Transverse colon (tissue), 4 donors: ENCODE data around the gene PRRT4. TPM values are rescaled to one million over a fixed set of nuclear protein-coding genes. Genes with fewer than 3 reads are reported as not detected.

Experiments
- DNase-seq: peaks from one replicate; pipeline ENCODE4 v3.0.0-alpha.2; 2019
- H3K27ac ChIP-seq, 4 donors: fragments of 200-600 bp; sonication (generic); 2 replicates each; pipeline ENCODE4 v1.5.1; 2016 to 2018; ENCODE audit warnings: inconsistent platforms in 4 of 4
- H3K27me3 ChIP-seq: fragments of 200-600 bp; sonication (generic); 2 replicates; pipeline ENCODE4 v1.5.1; 2017; ENCODE audit warnings: inconsistent platforms
- H3K36me3 ChIP-seq, 4 donors: fragments of 200-600 bp; sonication (generic); 2 replicates each; pipeline ENCODE4 v1.5.1; 2017 to 2019; ENCODE audit warnings: inconsistent platforms in 4 of 4
- H3K4me1 ChIP-seq, 4 donors: fragments of 200-600 bp; sonication (generic); 2 replicates each; pipeline ENCODE4 v1.5.1; 2017 to 2020; ENCODE audit warnings: inconsistent platforms in 4 of 4
- H3K4me3 ChIP-seq, 4 donors: fragments of 200-600 bp; sonication (generic); 1 replicate in 1 of 4; 2 replicates in 3 of 4; pipeline versions ENCODE4 v1.5.1 to v1.6.1; 2017 to 2019; ENCODE audit warnings: inconsistent platforms in 4 of 4
- H3K9me3 ChIP-seq, 2 donors: fragments of 200-600 bp; sonication (generic); 2 replicates each; pipeline ENCODE4 v1.5.1; 2017 to 2019; ENCODE audit warnings: inconsistent platforms in 2 of 2
- EP300 ChIP-seq: sonication (generic); formaldehyde crosslinking; IDR thresholded peaks from one replicate; pipeline ENCODE4 v1.6.1; 2017; ENCODE audit warnings: antibody characterized with exemption, low read depth
- POLR2A ChIP-seq: fragments of 450-650 bp; IDR thresholded peaks from one replicate; pipeline ENCODE4 v1.6.1; 2016; ENCODE audit warnings: antibody characterized with exemption, mild to moderate bottlenecking, moderate library complexity
- POLR2AphosphoS5 ChIP-seq, 3 donors: sonication (generic); formaldehyde crosslinking; IDR thresholded peaks; one replicate each; pipeline ENCODE4 v1.6.1; 2016; ENCODE audit warnings: antibody characterized with exemption in 3 of 3
- WGBS, 2 donors: methylation state at CpG; one replicate each; pipeline ENCODE4 v1.1.5; 2018; ENCODE audit warnings: low coverage in 1 of 2; 5-methylcytosine and 5-hydroxymethylcytosine counted together
- in situ Hi-C, 4 donors: fragments of 200-750 bp; cut with MboI; loops; one replicate each; pipeline versions ENCODE4 v1.15.0 to v1.15.1; 2017; ENCODE audit warnings: low sequenced_read_pairs in 3 of 4, low pct_ligation_motif_present in 1 of 4, low pct_unique_long_range_greater_than_20kb in 1 of 4
- intact Hi-C: fragments of 100-400 bp; cut with DNase I; formaldehyde crosslinking; loops from one replicate; pipeline ENCODE4 v1.15.1; 2023; ENCODE audit warnings: low total_unique reads
- total RNA-seq, 4 donors: library from RNA; depleted of rRNA; stranded (reverse); fragments of >200 nt; gene quantifications; one replicate each; pipeline ENCODE4 v1.1.0, GENCODE V29; 2016
- TF ChIP-seq, protein P1 (sequence below), 5 experiments: fragments of 200-600 bp in 3 of 5; fragments of 450-650 bp in 2 of 5; sonication (generic) in 3 of 5; IDR thresholded peaks; 1 replicate in 2 of 5; 2 replicates in 3 of 5; pipeline ENCODE4 v1.5.1; 2016 to 2017; ENCODE audit warnings: antibody characterized with exemption in 5 of 5, inconsistent platforms in 3 of 5, mild to moderate bottlenecking in 2 of 5, moderate library complexity in 1 of 5

PRRT4 gene
- total RNA-seq, 4 donors from 2014 or later, result 0.16 to 0.41 TPM; not detected in 2

DNA sequence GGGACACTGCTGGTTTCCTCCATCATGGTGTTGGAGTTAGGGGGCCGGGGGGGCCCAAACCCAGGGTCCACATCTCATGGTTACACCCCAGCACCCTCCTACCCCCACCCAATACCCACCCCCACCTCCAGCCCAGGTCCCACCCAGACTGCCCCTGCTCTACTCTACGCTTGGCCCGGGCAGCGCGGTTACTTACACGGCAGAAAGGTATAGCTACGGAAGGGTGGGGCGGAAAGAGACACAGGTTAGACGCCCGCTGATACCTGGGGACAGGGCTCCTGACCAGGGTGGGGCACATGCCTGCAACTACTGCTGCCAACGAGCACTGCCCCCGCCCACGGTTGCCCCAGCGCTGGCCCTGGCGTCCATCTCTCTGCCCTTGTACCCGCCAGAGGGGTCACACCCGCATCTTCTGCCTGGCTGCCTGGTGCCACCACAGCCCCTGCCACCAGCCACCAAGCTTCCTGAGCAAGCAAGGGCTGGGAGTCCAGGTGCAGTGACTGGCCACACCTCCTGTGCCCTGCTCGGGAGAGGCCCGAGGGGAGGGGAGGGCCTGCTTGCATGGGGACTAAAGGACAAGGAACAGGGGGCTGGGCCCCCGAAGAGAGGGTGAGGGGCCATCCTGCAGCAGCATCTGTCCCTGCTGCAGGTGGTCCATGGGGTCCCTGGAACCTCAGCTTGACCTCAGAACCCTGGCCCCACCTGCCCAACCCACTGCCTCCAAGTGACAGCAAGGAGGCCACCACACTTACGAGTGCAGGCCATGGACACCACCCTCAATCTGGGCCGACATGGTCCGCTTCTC is 32.2 kb upstream of the PRRT4 start:
- no peak overlapping the region for H3K27ac ChIP-seq
- H3K36me3 ChIP-seq, result peaks cover 0 to 10% (median 0%) of the 10 kb centered on the region in 4 donors
- no peaks in the 10 kb centered on the region for H3K9me3 ChIP-seq
- TF ChIP-seq EP300, result no peak
- no peak for TF ChIP-seq POLR2A
- TF ChIP-seq, protein P1, sequence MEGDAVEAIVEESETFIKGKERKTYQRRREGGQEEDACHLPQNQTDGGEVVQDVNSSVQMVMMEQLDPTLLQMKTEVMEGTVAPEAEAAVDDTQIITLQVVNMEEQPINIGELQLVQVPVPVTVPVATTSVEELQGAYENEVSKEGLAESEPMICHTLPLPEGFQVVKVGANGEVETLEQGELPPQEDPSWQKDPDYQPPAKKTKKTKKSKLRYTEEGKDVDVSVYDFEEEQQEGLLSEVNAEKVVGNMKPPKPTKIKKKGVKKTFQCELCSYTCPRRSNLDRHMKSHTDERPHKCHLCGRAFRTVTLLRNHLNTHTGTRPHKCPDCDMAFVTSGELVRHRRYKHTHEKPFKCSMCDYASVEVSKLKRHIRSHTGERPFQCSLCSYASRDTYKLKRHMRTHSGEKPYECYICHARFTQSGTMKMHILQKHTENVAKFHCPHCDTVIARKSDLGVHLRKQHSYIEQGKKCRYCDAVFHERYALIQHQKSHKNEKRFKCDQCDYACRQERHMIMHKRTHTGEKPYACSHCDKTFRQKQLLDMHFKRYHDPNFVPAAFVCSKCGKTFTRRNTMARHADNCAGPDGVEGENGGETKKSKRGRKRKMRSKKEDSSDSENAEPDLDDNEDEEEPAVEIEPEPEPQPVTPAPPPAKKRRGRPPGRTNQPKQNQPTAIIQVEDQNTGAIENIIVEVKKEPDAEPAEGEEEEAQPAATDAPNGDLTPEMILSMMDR (IDR thresholded peaks at IDR 0.05), result no peak
- no peak for TF ChIP-seq POLR2AphosphoS5 (IDR thresholded peaks at IDR 0.05)
- in situ Hi-C loops, result no loop called here
- H3K4me3 ChIP-seq, result no peak overlapping the region
- H3K4me1 ChIP-seq, result no peaks in the 10 kb centered on the region
- no peaks in the 10 kb centered on the region for H3K27me3 ChIP-seq
- no peak for DNase-seq
- 90% methylated on average over 22 of the region's 23 CpGs; no CpG with 5 or more reads in 1 of the 2 donors for whole genome bisulfite sequencing, 2 donors
- intact Hi-C loops, result no loop called here

DNA sequence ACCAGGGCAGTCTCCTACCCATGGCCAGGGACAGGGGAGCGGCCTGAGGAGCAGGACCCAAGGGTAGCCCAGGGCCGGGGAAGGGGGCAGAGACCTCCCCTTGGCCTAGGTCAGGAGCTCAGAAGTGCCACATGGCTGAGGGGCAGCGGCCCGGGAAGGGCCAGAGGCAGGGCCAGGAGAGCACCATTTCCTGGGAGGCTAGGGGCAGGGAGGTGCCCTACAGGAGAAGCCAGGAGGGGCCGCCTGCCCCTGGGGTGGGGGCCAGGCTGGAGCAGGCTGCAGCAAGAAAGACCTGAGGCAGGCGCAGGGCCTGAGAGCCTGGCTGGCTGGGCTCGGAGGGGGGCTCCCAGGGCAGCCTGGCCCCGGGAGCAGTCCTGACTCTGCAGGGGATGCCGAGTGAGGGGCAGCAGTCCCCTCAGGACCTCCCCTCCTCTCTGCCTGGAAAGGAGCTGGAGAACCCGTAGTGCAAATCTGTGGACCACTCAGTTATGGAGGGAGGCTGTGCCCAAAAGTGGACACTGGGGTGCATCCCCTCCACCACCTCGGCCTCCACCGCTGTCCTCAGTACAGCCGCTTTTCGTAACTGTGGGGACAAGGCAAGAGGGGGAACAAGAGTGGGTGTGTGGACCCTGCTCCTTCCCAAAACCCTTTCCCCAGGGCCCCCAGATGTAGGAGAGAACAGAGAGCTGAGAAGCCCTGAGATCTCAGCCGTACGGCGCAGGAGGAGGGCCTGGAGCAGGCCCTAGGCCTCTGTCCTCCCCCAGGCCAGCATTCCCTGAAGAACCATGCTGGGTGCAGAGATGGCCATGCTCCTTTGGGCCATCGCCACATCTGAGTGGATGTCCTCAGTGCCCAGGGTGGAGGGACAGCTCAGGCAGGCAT is 31.2 kb upstream of the PRRT4 start:
- no peak for TF ChIP-seq POLR2A
- no peak for TF ChIP-seq POLR2AphosphoS5 (IDR thresholded peaks at IDR 0.05)
- TF ChIP-seq EP300, result no peak
- TF ChIP-seq, protein P1 (IDR thresholded peaks at IDR 0.05), result no peak
- Histone ChIP-seq H3K27ac (no peak overlapping the region), H3K9me3 (no peaks in the 10 kb centered on the region), H3K4me1 (peaks cover 0 to 4% (median 0%) of the 10 kb centered on the region in 4 donors), H3K4me3 (no peak overlapping the region), H3K27me3 (peaks cover 8% of the 10 kb centered on the region), H3K36me3 (peaks cover 0 to 6% (median 0%) of the 10 kb centered on the region in 4 donors)
- DNase-seq, result no peak
- intact Hi-C loops (no loop called here), in situ Hi-C loops (no loop called here)
- 91 to 100% methylated on average over 7 to 11 of the region's 18 CpGs for WGBS, 2 donors

DNA sequence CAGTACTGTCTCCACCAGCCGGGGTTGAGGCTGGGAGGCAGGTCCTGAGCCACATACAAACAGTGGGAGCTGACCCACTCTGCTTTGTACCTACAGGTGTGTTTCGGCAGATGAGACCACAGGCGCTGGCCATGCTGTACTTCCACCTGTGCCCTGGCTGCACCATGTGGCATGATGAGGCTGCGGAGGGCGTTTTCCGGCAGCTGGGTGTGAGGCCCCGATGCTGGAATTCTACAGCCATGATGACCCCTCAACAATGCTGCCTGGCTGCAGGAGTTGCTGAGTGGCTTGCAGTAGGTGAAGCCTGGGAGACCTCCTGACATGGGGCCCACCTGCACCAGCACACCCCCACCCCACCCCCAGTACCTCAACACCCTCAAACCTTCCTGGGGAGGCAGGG is 30.3 kb upstream of the PRRT4 start:
- Histone ChIP-seq H3K36me3 (no peaks in the 10 kb centered on the region), H3K27ac (no peak overlapping the region), H3K4me1 (peaks cover 0 to 6% (median 1%) of the 10 kb centered on the region in 4 donors), H3K9me3 (no peaks in the 10 kb centered on the region), H3K27me3 (peaks cover 8% of the 10 kb centered on the region), H3K4me3 (no peak overlapping the region)
- DNase-seq, result no peak
- intact Hi-C loops (no loop called here), in situ Hi-C loops (no loop called here)
- 95% methylated on average over 7 of the region's 7 CpGs; no CpG with 5 or more reads in 1 of the 2 donors for WGBS, 2 donors
- TF ChIP-seq EP300 (no peak), POLR2AphosphoS5 (IDR thresholded peaks at IDR 0.05) (no peak), POLR2A (no peak)
- TF ChIP-seq, protein P1 (IDR thresholded peaks at IDR 0.05), result no peak

DNA sequence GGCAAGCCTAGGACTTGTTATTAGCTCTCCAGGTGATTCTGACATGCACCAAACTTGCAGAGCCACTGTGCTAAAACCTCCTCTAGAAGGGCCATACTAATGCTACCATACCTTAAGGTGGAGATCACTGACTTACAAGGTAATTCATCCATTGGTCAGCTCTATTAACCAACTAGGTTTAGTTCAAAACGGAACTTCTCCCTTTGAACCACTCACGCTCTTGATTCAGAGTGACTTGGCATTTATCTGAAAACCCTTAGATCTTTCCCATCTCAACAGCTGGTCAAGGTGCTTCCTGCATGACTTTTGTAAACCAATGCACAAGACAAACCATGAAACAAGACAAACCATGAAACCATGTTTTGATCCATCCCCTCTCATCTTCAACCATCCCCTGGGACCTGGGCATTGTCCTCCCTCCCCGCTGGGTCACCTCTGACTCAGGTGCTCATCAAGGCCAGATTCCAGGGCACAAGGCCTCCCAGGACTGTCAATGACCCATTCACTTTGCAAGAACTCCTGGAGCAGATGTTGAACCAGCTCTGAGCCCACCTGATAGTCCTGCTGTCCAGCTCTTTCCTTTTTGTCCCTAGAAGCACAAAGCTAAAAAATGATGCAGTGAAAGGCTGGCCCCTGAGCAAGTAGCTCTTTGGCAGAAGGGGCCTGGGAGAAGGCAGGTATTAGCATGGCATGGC is 29.5 kb upstream of the PRRT4 start:
- H3K27me3 ChIP-seq, result peaks cover 8% of the 10 kb centered on the region
- no peak for DNase-seq
- no peaks in the 10 kb centered on the region for H3K9me3 ChIP-seq
- intact Hi-C loops (no loop called here), in situ Hi-C loops (no loop called here)
- H3K27ac ChIP-seq, result no peak overlapping the region
- TF ChIP-seq POLR2A (no peak), POLR2AphosphoS5 (IDR thresholded peaks at IDR 0.05) (no peak), EP300 (no peak)
- TF ChIP-seq, protein P1 (IDR thresholded peaks at IDR 0.05), result no peak
- peaks cover 0 to 6% (median 1%) of the 10 kb centered on the region in 4 donors for H3K4me1 ChIP-seq
- H3K36me3 ChIP-seq, result no peaks in the 10 kb centered on the region
- WGBS, 2 donors, result 50 to 88% methylated on average over 2 to 3 of the region's 3 CpGs
- no peak overlapping the region for H3K4me3 ChIP-seq
